T-helper 17 cell (primary cell): ENCODE data around the gene PTCRA. TPM values are rescaled to one million over a fixed set of nuclear protein-coding genes. Genes with fewer than 3 reads are reported as not detected.
A peak's percentile ranks its signal among the peaks of the same experiment; 100 is the strongest.
"Not testable (repeated sequence)": the region's sequence is repeated elsewhere in the genome, so short reads cannot be mapped to it uniquely, and the experiment has no call there.

Source experiments
- ATAC-seq: fragments of 150-1000 bp; cut with Tn5 transposase; 2 replicates; pipeline ENCODE4 v1.10.0; 2021; ENCODE audit warnings: mild to moderate bottlenecking, moderate library complexity
- DNase-seq, 3 donors: peaks; one replicate each; pipeline versions ENCODE4 v3.0.0 to v3.0.0-alpha.2; 2020 to 2021
- H3K9me3 ChIP-seq: one replicate; pipeline ENCODE4 v1.7.0; 2013; ENCODE audit warnings: low read length, mild to moderate bottlenecking; ENCODE audit not compliant: control insufficient read depth, poor library complexity, severe bottlenecking
- H3K27ac Mint-ChIP-seq: one replicate; pipeline ENCODE4 v1.8.0; 2022; ENCODE audit warnings: mild to moderate bottlenecking, moderate library complexity, mixed read lengths
- H3K27me3 Mint-ChIP-seq: one replicate; pipeline ENCODE4 v1.8.0; 2022; ENCODE audit warnings: mixed read lengths
- H3K36me3 Mint-ChIP-seq: one replicate; pipeline ENCODE4 v1.8.0; 2022; ENCODE audit warnings: low read depth, mixed read lengths
- H3K4me1 Mint-ChIP-seq: one replicate; pipeline ENCODE4 v1.8.0; 2022; ENCODE audit warnings: mild to moderate bottlenecking, mixed read lengths
- H3K4me3 Mint-ChIP-seq: one replicate; pipeline ENCODE4 v1.8.0; 2022; ENCODE audit warnings: mild to moderate bottlenecking, moderate library complexity, mixed read lengths
- total RNA-seq, 4 donors: library from RNA in 2 of 4; stranded (reverse) in 2 of 4; gene quantifications; one replicate each; pipeline ENCODE4 v1.2.3 and lab custom pipeline; 2022 to 2026

The PTCRA gene
- total RNA-seq, 2 donors from 2014 or later: 1.8 to 35.0 TPM

GRCh38 chr6:42891199-42891722 is 24.6 kb upstream of the PTCRA start:
- ATAC-seq (no peak), DNase-seq (no peak)
- H3K9me3 ChIP-seq: no peaks in the 10 kb centered on the region
- H3K27ac Mint-ChIP-seq: peak overlapping the region; percentile 94
- no peaks in the 10 kb centered on the region for H3K27me3 Mint-ChIP-seq
- H3K4me3 Mint-ChIP-seq: peak overlapping the region; percentile 96
- peaks cover 6% of the 10 kb centered on the region for H3K4me1 Mint-ChIP-seq
- no peaks in the 10 kb centered on the region for H3K36me3 Mint-ChIP-seq

- H3K9me3 ChIP-seq, H3K27ac Mint-ChIP-seq, H3K27me3 Mint-ChIP-seq, DNase-seq, ATAC-seq, H3K36me3 Mint-ChIP-seq, H3K4me3 Mint-ChIP-seq, H3K4me1 Mint-ChIP-seq: not testable (repeated sequence)
Measured at GRCh38 chr6:42894041-42894828, 21.6 kb upstream of the PTCRA start.

GRCh38 chr6:42896178-42896719 is 19.6 kb upstream of the PTCRA start:
- Mint-ChIP-seq H3K4me3 (no peak overlapping the region), H3K27ac (no peak overlapping the region), H3K27me3 (no peaks in the 10 kb centered on the region), H3K4me1 (peaks cover under 1% of the 10 kb centered on the region), H3K36me3 (no peaks in the 10 kb centered on the region)
- DNase-seq (no peak), ATAC-seq (no peak)
- no peaks in the 10 kb centered on the region for H3K9me3 ChIP-seq

DNA sequence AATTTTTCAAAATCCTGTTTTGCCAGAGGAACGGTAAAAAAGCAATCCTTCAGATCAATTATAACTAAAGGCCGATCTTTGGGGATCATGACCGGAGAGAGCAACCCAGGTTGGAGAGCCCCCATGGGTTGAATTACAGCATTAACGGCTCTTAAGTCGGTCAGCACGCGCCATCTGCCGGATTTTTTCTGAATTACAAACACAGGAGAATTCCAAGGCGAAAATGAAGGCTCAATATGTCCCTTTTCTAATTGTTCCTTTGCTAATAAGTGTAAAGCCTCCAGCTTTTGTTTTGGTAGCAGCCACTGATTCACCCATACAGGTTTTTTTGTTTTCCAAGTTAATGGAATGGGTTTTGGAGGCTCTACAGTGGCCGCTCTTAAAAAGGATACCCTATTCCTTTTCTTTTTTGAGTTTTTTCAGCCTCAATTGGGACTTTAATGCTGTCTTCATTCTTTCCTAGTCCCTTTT is 16.9 kb upstream of the PTCRA start:
- DNase-seq (peak; percentile 38 to 70 (median 47)), ATAC-seq (peak; percentile 50)
- Mint-ChIP-seq H3K27me3 (no peaks in the 10 kb centered on the region), H3K4me3 (no peak overlapping the region), H3K4me1 (peaks cover 7% of the 10 kb centered on the region), H3K27ac (no peak overlapping the region), H3K36me3 (no peaks in the 10 kb centered on the region)
- no peaks in the 10 kb centered on the region for H3K9me3 ChIP-seq

DNA sequence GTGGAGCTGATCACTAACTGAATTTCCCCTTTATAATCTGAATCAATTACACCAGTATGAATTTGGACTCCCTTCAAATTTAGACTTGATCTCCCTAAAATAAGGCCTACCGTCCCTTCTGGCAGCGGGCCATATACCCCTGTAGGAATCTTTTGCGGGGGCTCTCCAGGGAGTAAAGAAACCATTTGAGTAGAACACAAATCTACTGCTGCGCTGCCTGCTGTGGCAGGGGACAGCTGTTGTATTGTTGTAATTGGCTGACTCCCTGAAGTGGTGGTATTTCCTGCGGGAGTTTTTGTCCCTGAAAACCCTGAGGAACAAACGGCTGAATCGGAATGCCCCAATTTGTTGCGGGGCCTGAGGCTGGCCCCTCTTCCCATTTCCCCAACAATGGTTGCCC is 16.0 kb upstream of the PTCRA start:
- Mint-ChIP-seq H3K27me3 (no peaks in the 10 kb centered on the region), H3K36me3 (no peaks in the 10 kb centered on the region), H3K4me1 (peaks cover 7% of the 10 kb centered on the region), H3K4me3 (no peak overlapping the region), H3K27ac (no peak overlapping the region)
- ATAC-seq: no peak
- no peak for DNase-seq
- no peaks in the 10 kb centered on the region for H3K9me3 ChIP-seq

- no peak overlapping the region for H3K27ac Mint-ChIP-seq
- ATAC-seq (peak; percentile 97), DNase-seq (peak; percentile 30 to 52 (median 37))
- H3K27me3 Mint-ChIP-seq: no peaks in the 10 kb centered on the region
- H3K9me3 ChIP-seq: no peaks in the 10 kb centered on the region
- H3K4me3 Mint-ChIP-seq: no peak overlapping the region
- H3K36me3 Mint-ChIP-seq: no peaks in the 10 kb centered on the region
- peaks cover 7% of the 10 kb centered on the region for H3K4me1 Mint-ChIP-seq
Measured at GRCh38 chr6:42901538-42901957, 14.3 kb upstream of the PTCRA start.

GRCh38 chr6:42902429-42903263 is 13.2 kb upstream of the PTCRA start:
- H3K4me3 Mint-ChIP-seq, H3K36me3 Mint-ChIP-seq, H3K27ac Mint-ChIP-seq, H3K9me3 ChIP-seq, ATAC-seq, H3K27me3 Mint-ChIP-seq, DNase-seq, H3K4me1 Mint-ChIP-seq: not testable (repeated sequence)

- DNase-seq: no peak
Measured at GRCh38 chr6:42904467-42904866, 11.4 kb upstream of the PTCRA start.

DNA sequence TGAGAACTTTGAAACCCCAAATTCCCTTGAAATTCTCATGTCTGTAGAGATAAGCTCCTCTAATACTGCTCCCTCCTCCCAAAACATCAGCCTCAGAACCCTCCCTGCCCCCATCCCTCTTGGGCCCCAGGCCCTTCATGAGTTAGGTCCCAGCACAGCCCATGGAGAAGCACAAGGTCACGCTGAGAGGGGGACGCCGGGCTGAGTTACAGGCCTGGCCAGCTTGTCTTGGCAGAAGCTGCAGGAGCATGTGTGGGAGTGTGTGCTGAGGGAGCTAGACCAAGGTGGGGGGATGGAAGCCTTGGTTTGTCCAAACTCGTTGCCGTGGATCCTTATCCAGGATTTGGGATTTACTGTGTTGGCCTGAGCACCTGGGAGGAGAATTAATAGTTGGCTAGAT is 8.5 kb upstream of the PTCRA start:
- ATAC-seq (no peak), DNase-seq (no peak)
- no peaks in the 10 kb centered on the region for H3K9me3 ChIP-seq
- no peak overlapping the region for H3K4me3 Mint-ChIP-seq
- no peaks in the 10 kb centered on the region for H3K36me3 Mint-ChIP-seq
- H3K4me1 Mint-ChIP-seq: peaks cover 4% of the 10 kb centered on the region
- H3K27me3 Mint-ChIP-seq: peaks cover 6% of the 10 kb centered on the region
- no peak overlapping the region for H3K27ac Mint-ChIP-seq

More at GRCh38 chr6:42904467-42904866, 11.4 kb upstream of the PTCRA start:
- no peaks in the 10 kb centered on the region for H3K36me3 Mint-ChIP-seq
- no peak overlapping the region for H3K27ac Mint-ChIP-seq
- no peak overlapping the region for H3K4me3 Mint-ChIP-seq
- peaks cover 7% of the 10 kb centered on the region for H3K4me1 Mint-ChIP-seq
- no peaks in the 10 kb centered on the region for H3K27me3 Mint-ChIP-seq
- no peaks in the 10 kb centered on the region for H3K9me3 ChIP-seq
- no peak for ATAC-seq

- Mint-ChIP-seq H3K36me3 (no peaks in the 10 kb centered on the region), H3K27ac (no peak overlapping the region), H3K4me1 (peaks cover 4% of the 10 kb centered on the region)
Measured at GRCh38 chr6:42909835-42910234, 6.0 kb upstream of the PTCRA start.

DNA sequence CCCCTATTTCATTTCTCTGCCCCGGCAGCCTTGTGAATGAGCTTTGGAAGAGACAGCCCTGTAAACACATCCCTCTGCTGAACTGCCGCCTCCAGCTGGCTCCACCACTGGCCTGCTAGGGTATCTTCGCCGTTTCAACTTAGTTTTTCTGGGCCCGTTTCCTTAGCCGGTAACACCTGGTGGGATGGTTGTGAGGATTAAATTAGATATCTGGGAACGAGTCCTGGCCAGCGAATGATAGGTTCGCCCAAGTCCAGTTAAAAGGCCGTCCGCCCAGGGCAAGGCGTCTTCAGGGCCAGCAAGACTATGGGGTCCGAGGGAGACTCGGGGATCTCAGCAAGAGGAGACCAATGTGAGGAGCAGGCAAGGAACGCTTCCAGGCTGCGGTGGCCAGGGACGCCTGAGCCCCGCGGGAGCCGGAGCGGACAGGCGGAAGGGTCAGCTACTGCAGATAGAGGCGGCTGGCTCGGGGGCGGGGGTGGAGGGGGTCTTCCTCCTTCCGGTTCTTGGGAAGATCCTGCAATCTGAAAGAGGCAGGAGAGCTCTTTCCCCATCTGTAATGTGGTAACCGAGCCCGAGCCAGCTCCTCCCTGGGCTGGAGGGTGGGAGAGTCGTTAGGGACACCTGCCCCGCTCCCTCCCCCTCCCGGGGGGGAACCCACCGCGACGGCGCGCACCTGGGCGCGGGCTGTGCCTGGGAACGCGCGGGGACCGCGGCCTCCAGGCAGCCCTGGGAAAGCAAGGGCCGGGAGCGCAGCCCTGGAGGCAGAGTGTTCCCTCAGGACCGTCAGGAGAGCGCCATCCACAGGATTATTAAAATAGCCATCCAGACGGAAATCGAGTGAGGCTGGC is 4.5 kb upstream of the PTCRA start:
- H3K27ac Mint-ChIP-seq: no peak overlapping the region
- DNase-seq: no peak
- H3K4me3 Mint-ChIP-seq: no peak overlapping the region
- peaks cover 4% of the 10 kb centered on the region for H3K4me1 Mint-ChIP-seq
- no peaks in the 10 kb centered on the region for H3K36me3 Mint-ChIP-seq
- no peaks in the 10 kb centered on the region for H3K9me3 ChIP-seq
- H3K27me3 Mint-ChIP-seq: peaks cover 25% of the 10 kb centered on the region
- no peak for ATAC-seq

More at GRCh38 chr6:42909835-42910234, 6.0 kb upstream of the PTCRA start:
- H3K27me3 Mint-ChIP-seq: peaks cover 18% of the 10 kb centered on the region
- DNase-seq (no peak), ATAC-seq (no peak)
- no peaks in the 10 kb centered on the region for H3K9me3 ChIP-seq
- no peak overlapping the region for H3K4me3 Mint-ChIP-seq

GRCh38 chr6:42914546-42914945 is 1.3 kb upstream of the PTCRA start:
- Mint-ChIP-seq H3K27me3 (peaks cover 26% of the 10 kb centered on the region), H3K4me3 (no peak overlapping the region), H3K27ac (no peak overlapping the region), H3K36me3 (no peaks in the 10 kb centered on the region), H3K4me1 (peaks cover 4% of the 10 kb centered on the region)
- DNase-seq: no peak
- no peaks in the 10 kb centered on the region for H3K9me3 ChIP-seq
- no peak for ATAC-seq
